ENCODE results near the gene MYO10. TPM values are rescaled to one million over a fixed set of nuclear protein-coding genes. Genes with fewer than 3 reads are reported as not detected.

The MYO10 gene
- total and polyA plus RNA-seq, 2 of the 8 experiments (the other 6 are each of a cell fraction or from before 2014, with no cell fraction given): 21.5 to 107 TPM

GRCh38 chr5:16865151-16865550 is 70.9 kb downstream of the MYO10 start:
- Histone ChIP-seq H4K20me1 (replicated peaks in 1 of 2; ENCODE audit: control insufficient read depth in 1 of 2, insufficient read depth in 2 of 2, low read length in 2 of 2) (no peaks in the 10 kb centered on the region), H3K9ac (replicated peaks in 1 of 4; ENCODE audit: extremely low read depth in 1 of 4, low read depth in 3 of 4, low read length in 3 of 4) (no peak overlapping the region), H2BK120ac (replicated peaks; ENCODE audit: low read depth, low read length) (no peak overlapping the region), H2BK15ac (ENCODE audit: low read length) (no peak overlapping the region), H2BK20ac (ENCODE audit: low read length) (no peak overlapping the region), H3K4ac (replicated peaks; ENCODE audit: insufficient read length, low read depth, low read length) (no peak overlapping the region), H3K23me2 (ENCODE audit: low read depth, low read length) (no peaks in the 10 kb centered on the region), H2BK12ac (ENCODE audit: low read depth, low read length) (no peak overlapping the region), H3K18ac (ENCODE audit: extremely low read depth, low read length) (0 out of 2 replicates have a peak overlapping the region, but pooled peaks have one; percentile 52), H3K14ac (ENCODE audit: insufficient read length) (no peak overlapping the region), H3K79me2 (ENCODE audit: control insufficient read depth in 1 of 2, insufficient read depth in 2 of 2, low read length in 2 of 2) (peaks cover 0 to 32% of the 10 kb centered on the region in 2 experiments; a peak in 2 of 4 replicates), H3K27me3 (replicated peaks in 1 of 4; ENCODE audit: control insufficient read depth in 3 of 4, extremely low read depth in 1 of 4, insufficient read depth in 3 of 4, low read length in 3 of 4) (no peaks in the 10 kb centered on the region), H3K56ac (replicated peaks; ENCODE audit: insufficient read length, low read depth, low read length) (no peak overlapping the region), H3K9me3 (ENCODE audit: insufficient read depth in 2 of 2, low read depth in 1 of 2, low read length in 1 of 2) (no peaks in the 10 kb centered on the region), H4K91ac (replicated peaks; ENCODE audit: insufficient read length, low read length) (no peak overlapping the region), H3K79me1 (ENCODE audit: low read depth, low read length) (peaks cover 8% of the 10 kb centered on the region), H3K4me2 (ENCODE audit: insufficient read depth in 1 of 2, low read depth in 2 of 2, low read length in 2 of 2) (no peak overlapping the region), H3K36me3 (ENCODE audit: control insufficient read depth in 2 of 4, insufficient read depth in 4 of 4, low read length in 3 of 4) (no peaks in the 10 kb centered on the region), H4K8ac (ENCODE audit: extremely low read depth, insufficient read depth, low read length) (no peak overlapping the region; the same call in 1 of the 2 replicates), H3K4me3 (ENCODE audit: extremely low read depth in 1 of 4, insufficient read depth in 2 of 4, low read depth in 3 of 4, low read length in 4 of 4) (no peak overlapping the region), H3K27ac (ENCODE audit: low read depth, low read length) (no peak overlapping the region), H2BK5ac (ENCODE audit: low read depth, low read length) (no peak overlapping the region), H4K5ac (ENCODE audit: insufficient read length, low read depth, low read length) (no peak overlapping the region), H3K4me1 (replicated peaks in 1 of 4; ENCODE audit: control insufficient read depth in 3 of 4, insufficient read depth in 4 of 4, low read length in 3 of 4) (peaks cover 11 to 33% (median 27%) of the 10 kb centered on the region in 4 experiments), H3K23ac (ENCODE audit: insufficient read length) (no peak overlapping the region), H2AFZ (ENCODE audit: low read length) (no peak overlapping the region), H2AK5ac (ENCODE audit: low read depth, low read length) (no peak overlapping the region)
- ChIA-PET CTCF (ENCODE audit: partially characterized antibody) (interaction anchor here (0.7 to 1.3 kb wide), 3 partner anchors 12 to 89 kb away, joined by 3 to 4 read pairs (median 3); no protein-coding TSS in a partner anchor), POLR2A (ENCODE audit: partially characterized antibody) (no interaction called here)
- WGBS, 2 experiments (ENCODE audit: extremely low coverage in 1 of 2, insufficient coverage in 1 of 2, insufficient read length in 1 of 2, insufficient replicate concordance in 2 of 2, low coverage in 1 of 2, low lambda C conversion rate in 2 of 2, missing lambda C conversion rate in 1 of 2): 95% methylated on average over 8 of the region's 8 CpGs; no CpG with 5 or more reads in 1 of the 2 experiments
- DNase-seq (ENCODE audit: low read depth in 1 of 2, low spot score in 2 of 2): no peak
- no peak for FAIRE-seq
- no peak for TF ChIP-seq TCF12 (IDR thresholded peaks at IDR 0.05; ENCODE audit: low read depth, low read length)
- TF ChIP-seq ATF3 (IDR thresholded peaks at IDR 0.05; ENCODE audit: insufficient read depth, low read depth, low read length): no peak
- no peak for TF ChIP-seq RFX5 (IDR thresholded peaks at IDR 0.05; ENCODE audit: borderline replicate concordance, low read depth, low read length)
- TF ChIP-seq BACH1 (IDR thresholded peaks at IDR 0.05; ENCODE audit: low read length): no peak
- no peak for TF ChIP-seq EZH2 (IDR thresholded peaks at IDR 0.05; ENCODE audit: low read depth, low read length, severe bottlenecking)
- no peak for TF ChIP-seq CHD2 (IDR thresholded peaks at IDR 0.05; ENCODE audit: low read length)
- no peak for TF ChIP-seq E2F6 (IDR thresholded peaks at IDR 0.05)
- TF ChIP-seq, protein P1, sequence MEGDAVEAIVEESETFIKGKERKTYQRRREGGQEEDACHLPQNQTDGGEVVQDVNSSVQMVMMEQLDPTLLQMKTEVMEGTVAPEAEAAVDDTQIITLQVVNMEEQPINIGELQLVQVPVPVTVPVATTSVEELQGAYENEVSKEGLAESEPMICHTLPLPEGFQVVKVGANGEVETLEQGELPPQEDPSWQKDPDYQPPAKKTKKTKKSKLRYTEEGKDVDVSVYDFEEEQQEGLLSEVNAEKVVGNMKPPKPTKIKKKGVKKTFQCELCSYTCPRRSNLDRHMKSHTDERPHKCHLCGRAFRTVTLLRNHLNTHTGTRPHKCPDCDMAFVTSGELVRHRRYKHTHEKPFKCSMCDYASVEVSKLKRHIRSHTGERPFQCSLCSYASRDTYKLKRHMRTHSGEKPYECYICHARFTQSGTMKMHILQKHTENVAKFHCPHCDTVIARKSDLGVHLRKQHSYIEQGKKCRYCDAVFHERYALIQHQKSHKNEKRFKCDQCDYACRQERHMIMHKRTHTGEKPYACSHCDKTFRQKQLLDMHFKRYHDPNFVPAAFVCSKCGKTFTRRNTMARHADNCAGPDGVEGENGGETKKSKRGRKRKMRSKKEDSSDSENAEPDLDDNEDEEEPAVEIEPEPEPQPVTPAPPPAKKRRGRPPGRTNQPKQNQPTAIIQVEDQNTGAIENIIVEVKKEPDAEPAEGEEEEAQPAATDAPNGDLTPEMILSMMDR (IDR thresholded peaks at IDR 0.05; ENCODE audit: control extremely low read depth in 1 of 3, insufficient read depth in 1 of 3, low read depth in 1 of 3, low read length in 3 of 3): no peak
- no peak for TF ChIP-seq EGR1 (IDR thresholded peaks at IDR 0.05; ENCODE audit: borderline replicate concordance, low read depth, low read length)
